SK-N-SH treated with all-trans-retinoic acid at 6 μM for 48 hours (cell line): ENCODE results near the gene COL25A1.
A peak's percentile ranks its signal among the peaks of the same experiment; 100 is the strongest.

Experiments
- ATAC-seq: fragments of 200-7000 bp; cut with Tn5 transposase; 3 replicates; pipeline ENCODE4 v1.9.1; 2020; ENCODE audit warnings: mild to moderate bottlenecking, moderate library complexity
- ARNTL ChIP-seq: fragments of 450-650 bp; formaldehyde crosslinking; IDR thresholded peaks from 2 replicates; pipeline ENCODE4 v1.5.0; 2020; ENCODE audit warnings: low read depth, mild to moderate bottlenecking, moderate library complexity, borderline replicate concordance
- BACH2 ChIP-seq: fragments of 250-450 bp; sonication (Bioruptor Pico); IDR thresholded peaks from 2 replicates; pipeline ENCODE4 v1.9.0; 2021; ENCODE audit warnings: mild to moderate bottlenecking, borderline replicate concordance
- CSDC2 ChIP-seq: fragments of 250-450 bp; sonication (Bioruptor Pico); IDR thresholded peaks from 2 replicates; pipeline ENCODE4 v1.5.0; 2020; ENCODE audit warnings: mild to moderate bottlenecking, moderate library complexity
- GLIS3 ChIP-seq: fragments of 250-450 bp; sonication (Bioruptor Pico); IDR thresholded peaks from 2 replicates; pipeline ENCODE4 v1.5.0; 2020; ENCODE audit warnings: mild to moderate bottlenecking, moderate library complexity
- ISL1 ChIP-seq: fragments of 250-450 bp; sonication (Bioruptor Pico); IDR thresholded peaks from 2 replicates; pipeline ENCODE4 v2.1.2; 2022; ENCODE audit warnings: mild to moderate bottlenecking, moderate library complexity
- OSR1 ChIP-seq: fragments of 250-450 bp; sonication (Bioruptor Pico); IDR thresholded peaks from 2 replicates; pipeline ENCODE4 v1.8.0; 2022; ENCODE audit warnings: moderate library complexity, mild to moderate bottlenecking, inconsistent platforms
- PPARA ChIP-seq: fragments of 250-450 bp; sonication (Bioruptor Pico); IDR thresholded peaks from 2 replicates; pipeline ENCODE4 v1.5.0; 2020; ENCODE audit warnings: mild to moderate bottlenecking, borderline replicate concordance
- RARB ChIP-seq: fragments of 250-450 bp; sonication (Bioruptor Pico); IDR thresholded peaks from 2 replicates; pipeline ENCODE4 v1.8.0; 2021; ENCODE audit warnings: mild to moderate bottlenecking, moderate library complexity
- TCF4 ChIP-seq: fragments of 250-450 bp; sonication (Bioruptor Pico); IDR thresholded peaks from 2 replicates; pipeline ENCODE4 v1.8.0; 2021; ENCODE audit warnings: mild to moderate bottlenecking, moderate library complexity, borderline replicate concordance
- TOX ChIP-seq: fragments of 250-450 bp; sonication (Bioruptor Pico); IDR thresholded peaks from 2 replicates; pipeline ENCODE4 v1.8.0; 2021; ENCODE audit warnings: mild to moderate bottlenecking, moderate library complexity, borderline replicate concordance
- ZC3H10 ChIP-seq: fragments of 250-450 bp; sonication (Bioruptor Pico); IDR thresholded peaks from 2 replicates; pipeline ENCODE4 v1.5.1; 2021; ENCODE audit warnings: mild to moderate bottlenecking, moderate library complexity
- ZFP3 ChIP-seq: fragments of 250-450 bp; sonication (Bioruptor Pico); IDR thresholded peaks from 2 replicates; pipeline ENCODE4 v1.5.0; 2020; ENCODE audit warnings: mild to moderate bottlenecking, moderate library complexity
- ZFP30 ChIP-seq: fragments of 450-650 bp; formaldehyde crosslinking; IDR thresholded peaks from 2 replicates; pipeline ENCODE4 v1.5.0; 2022; ENCODE audit warnings: mild to moderate bottlenecking, moderate library complexity
- ZNF565 ChIP-seq: fragments of 450-650 bp; formaldehyde crosslinking; conservative IDR thresholded peaks from 2 replicates; pipeline ENCODE4 v1.5.0; 2020; ENCODE audit warnings: low read depth, mild to moderate bottlenecking, moderate library complexity
- ZNF70 ChIP-seq: fragments of 450-650 bp; formaldehyde crosslinking; IDR thresholded peaks from 2 replicates; pipeline ENCODE4 v1.5.0; 2020; ENCODE audit warnings: mild to moderate bottlenecking, moderate library complexity
- ZNF8 ChIP-seq: fragments of 450-650 bp; formaldehyde crosslinking; IDR thresholded peaks from 2 replicates; pipeline ENCODE4 v1.5.0; 2020; ENCODE audit warnings: mild to moderate bottlenecking, moderate library complexity
- TF ChIP-seq, protein P1 (sequence below): fragments of 250-450 bp; sonication (Bioruptor Pico); IDR thresholded peaks from 2 replicates; pipeline ENCODE4 v1.5.0; 2020; ENCODE audit warnings: mild to moderate bottlenecking, moderate library complexity
- TF ChIP-seq, protein P2 (sequence below): fragments of 250-450 bp; sonication (Bioruptor Pico); IDR thresholded peaks from 2 replicates; pipeline ENCODE4 v1.5.1; 2021; ENCODE audit warnings: mild to moderate bottlenecking, moderate library complexity
- TF ChIP-seq, protein P3 (sequence below): fragments of 250-450 bp; sonication (Bioruptor Pico); IDR thresholded peaks from 2 replicates; pipeline ENCODE4 v1.8.0; 2020; ENCODE audit warnings: mild to moderate bottlenecking, moderate library complexity, borderline replicate concordance
- TF ChIP-seq, protein P4 (sequence below): fragments of 250-450 bp; sonication (Bioruptor Pico); IDR thresholded peaks from 2 replicates; pipeline ENCODE4 v1.8.0; 2021; ENCODE audit warnings: low read depth, mild to moderate bottlenecking, moderate library complexity, borderline replicate concordance
- TF ChIP-seq, protein P5 (sequence below): fragments of 250-450 bp; sonication (Bioruptor Pico); IDR thresholded peaks from 2 replicates; pipeline ENCODE4 v1.5.1; 2020; ENCODE audit warnings: low read depth, mild to moderate bottlenecking, moderate library complexity

Gene COL25A1

DNA sequence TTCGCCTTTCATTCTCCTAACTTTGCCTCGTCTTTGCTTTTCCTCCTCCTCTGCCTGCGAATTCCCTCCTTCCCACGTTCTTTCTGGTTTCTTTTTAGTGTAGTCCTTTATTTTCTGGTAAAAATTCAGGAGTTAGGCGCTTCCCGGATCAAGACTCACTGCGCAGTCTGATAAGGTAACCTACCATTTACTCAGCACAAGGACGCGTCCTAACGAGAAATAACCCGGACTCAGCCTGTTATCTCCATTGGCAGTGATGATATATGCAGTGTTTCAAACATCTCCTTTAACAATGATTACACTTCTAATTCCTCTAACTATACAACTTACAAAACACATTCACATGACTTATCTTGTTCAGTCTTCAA is 539.2 kb downstream of the COL25A1 start:
- no peak for TF ChIP-seq CSDC2 (CRISPR knock-in tag)
- TF ChIP-seq ZFP3 (CRISPR knock-in tag) = no peak
- no peak for TF ChIP-seq ISL1 (CRISPR knock-in tag)
- TF ChIP-seq, protein P1, sequence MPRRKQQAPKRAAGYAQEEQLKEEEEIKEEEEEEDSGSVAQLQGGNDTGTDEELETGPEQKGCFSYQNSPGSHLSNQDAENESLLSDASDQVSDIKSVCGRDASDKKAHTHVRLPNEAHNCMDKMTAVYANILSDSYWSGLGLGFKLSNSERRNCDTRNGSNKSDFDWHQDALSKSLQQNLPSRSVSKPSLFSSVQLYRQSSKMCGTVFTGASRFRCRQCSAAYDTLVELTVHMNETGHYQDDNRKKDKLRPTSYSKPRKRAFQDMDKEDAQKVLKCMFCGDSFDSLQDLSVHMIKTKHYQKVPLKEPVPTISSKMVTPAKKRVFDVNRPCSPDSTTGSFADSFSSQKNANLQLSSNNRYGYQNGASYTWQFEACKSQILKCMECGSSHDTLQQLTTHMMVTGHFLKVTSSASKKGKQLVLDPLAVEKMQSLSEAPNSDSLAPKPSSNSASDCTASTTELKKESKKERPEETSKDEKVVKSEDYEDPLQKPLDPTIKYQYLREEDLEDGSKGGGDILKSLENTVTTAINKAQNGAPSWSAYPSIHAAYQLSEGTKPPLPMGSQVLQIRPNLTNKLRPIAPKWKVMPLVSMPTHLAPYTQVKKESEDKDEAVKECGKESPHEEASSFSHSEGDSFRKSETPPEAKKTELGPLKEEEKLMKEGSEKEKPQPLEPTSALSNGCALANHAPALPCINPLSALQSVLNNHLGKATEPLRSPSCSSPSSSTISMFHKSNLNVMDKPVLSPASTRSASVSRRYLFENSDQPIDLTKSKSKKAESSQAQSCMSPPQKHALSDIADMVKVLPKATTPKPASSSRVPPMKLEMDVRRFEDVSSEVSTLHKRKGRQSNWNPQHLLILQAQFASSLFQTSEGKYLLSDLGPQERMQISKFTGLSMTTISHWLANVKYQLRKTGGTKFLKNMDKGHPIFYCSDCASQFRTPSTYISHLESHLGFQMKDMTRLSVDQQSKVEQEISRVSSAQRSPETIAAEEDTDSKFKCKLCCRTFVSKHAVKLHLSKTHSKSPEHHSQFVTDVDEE (CRISPR knock-in tag) = no peak
- TF ChIP-seq GLIS3 (CRISPR knock-in tag) = no peak
- no peak for TF ChIP-seq PPARA
- TF ChIP-seq ZNF70 (CRISPR knock-in tag) = no peak
- no peak for TF ChIP-seq TOX (CRISPR knock-in tag)
- TF ChIP-seq ZNF565 (CRISPR knock-in tag) = no peak
- TF ChIP-seq, protein P2, sequence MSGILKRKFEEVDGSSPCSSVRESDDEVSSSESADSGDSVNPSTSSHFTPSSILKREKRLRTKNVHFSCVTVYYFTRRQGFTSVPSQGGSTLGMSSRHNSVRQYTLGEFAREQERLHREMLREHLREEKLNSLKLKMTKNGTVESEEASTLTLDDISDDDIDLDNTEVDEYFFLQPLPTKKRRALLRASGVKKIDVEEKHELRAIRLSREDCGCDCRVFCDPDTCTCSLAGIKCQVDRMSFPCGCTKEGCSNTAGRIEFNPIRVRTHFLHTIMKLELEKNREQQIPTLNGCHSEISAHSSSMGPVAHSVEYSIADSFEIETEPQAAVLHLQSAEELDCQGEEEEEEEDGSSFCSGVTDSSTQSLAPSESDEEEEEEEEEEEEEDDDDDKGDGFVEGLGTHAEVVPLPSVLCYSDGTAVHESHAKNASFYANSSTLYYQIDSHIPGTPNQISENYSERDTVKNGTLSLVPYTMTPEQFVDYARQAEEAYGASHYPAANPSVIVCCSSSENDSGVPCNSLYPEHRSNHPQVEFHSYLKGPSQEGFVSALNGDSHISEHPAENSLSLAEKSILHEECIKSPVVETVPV (CRISPR knock-in tag) = no peak
- no peak for TF ChIP-seq ZFP30 (CRISPR knock-in tag)
- TF ChIP-seq BACH2 = no peak
- TF ChIP-seq TCF4 (CRISPR knock-in tag) = no peak
- ATAC-seq = peak; percentile 62

DNA sequence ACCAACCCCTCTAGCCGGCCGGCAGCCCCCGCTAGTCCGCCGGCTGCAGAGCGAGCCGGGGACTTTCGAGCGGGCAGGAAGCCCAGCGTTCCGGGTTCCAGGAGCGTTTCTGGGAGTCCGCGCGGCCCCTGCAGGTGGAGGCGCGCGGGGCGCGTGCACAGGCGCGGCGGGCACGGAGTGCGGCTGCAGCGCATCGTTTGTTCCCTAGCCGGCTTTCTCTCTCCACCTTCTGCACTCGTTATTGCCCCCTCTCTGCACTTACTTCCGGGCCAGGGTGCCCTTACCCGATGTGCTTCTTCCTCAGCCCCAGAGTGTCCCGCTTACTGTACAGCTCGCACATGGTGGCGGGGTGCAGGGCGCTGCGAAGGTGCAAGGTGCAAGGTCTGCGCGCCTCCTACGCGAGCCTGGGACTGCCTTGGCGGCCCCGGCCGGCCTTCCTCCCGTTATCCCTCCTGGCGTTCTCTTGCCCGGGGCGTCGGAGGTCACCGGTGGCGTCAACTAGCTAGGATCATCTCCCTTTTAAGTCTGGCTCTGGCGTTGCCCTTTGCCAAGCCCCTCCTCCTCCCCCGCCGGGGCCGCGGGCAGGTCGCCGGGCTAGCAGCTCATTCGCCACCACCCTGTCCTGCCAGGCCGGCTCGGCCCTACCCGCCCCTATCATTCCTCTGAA is 539.8 kb downstream of the COL25A1 start, which contains the start of gene ETNPPL:
ETNPPL (minus strand) TSS at position 495 of the 667 bp plus-strand sequence; CDS start at position 340, 155 bp downstream.
- TF ChIP-seq, protein P2 (CRISPR knock-in tag) = no peak
- no peak for TF ChIP-seq OSR1
- no peak for TF ChIP-seq BACH2
- no peak for TF ChIP-seq ISL1 (CRISPR knock-in tag)
- no peak for TF ChIP-seq ZNF565 (CRISPR knock-in tag)
- no peak for TF ChIP-seq ZC3H10 (CRISPR knock-in tag)
- TF ChIP-seq, protein P1 (CRISPR knock-in tag) = no peak
- TF ChIP-seq TOX (CRISPR knock-in tag) = no peak
- TF ChIP-seq, protein P3, sequence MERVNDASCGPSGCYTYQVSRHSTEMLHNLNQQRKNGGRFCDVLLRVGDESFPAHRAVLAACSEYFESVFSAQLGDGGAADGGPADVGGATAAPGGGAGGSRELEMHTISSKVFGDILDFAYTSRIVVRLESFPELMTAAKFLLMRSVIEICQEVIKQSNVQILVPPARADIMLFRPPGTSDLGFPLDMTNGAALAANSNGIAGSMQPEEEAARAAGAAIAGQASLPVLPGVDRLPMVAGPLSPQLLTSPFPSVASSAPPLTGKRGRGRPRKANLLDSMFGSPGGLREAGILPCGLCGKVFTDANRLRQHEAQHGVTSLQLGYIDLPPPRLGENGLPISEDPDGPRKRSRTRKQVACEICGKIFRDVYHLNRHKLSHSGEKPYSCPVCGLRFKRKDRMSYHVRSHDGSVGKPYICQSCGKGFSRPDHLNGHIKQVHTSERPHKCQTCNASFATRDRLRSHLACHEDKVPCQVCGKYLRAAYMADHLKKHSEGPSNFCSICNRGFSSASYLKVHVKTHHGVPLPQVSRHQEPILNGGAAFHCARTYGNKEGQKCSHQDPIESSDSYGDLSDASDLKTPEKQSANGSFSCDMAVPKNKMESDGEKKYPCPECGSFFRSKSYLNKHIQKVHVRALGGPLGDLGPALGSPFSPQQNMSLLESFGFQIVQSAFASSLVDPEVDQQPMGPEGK (CRISPR knock-in tag) = no peak
- TF ChIP-seq ARNTL = no peak
- no peak for TF ChIP-seq GLIS3 (CRISPR knock-in tag)
- no peak for TF ChIP-seq ZFP3 (CRISPR knock-in tag)
- TF ChIP-seq RARB (CRISPR knock-in tag) = no peak
- no peak for TF ChIP-seq CSDC2 (CRISPR knock-in tag)
- no peak for TF ChIP-seq ZNF8 (CRISPR knock-in tag)
- TF ChIP-seq, protein P4, sequence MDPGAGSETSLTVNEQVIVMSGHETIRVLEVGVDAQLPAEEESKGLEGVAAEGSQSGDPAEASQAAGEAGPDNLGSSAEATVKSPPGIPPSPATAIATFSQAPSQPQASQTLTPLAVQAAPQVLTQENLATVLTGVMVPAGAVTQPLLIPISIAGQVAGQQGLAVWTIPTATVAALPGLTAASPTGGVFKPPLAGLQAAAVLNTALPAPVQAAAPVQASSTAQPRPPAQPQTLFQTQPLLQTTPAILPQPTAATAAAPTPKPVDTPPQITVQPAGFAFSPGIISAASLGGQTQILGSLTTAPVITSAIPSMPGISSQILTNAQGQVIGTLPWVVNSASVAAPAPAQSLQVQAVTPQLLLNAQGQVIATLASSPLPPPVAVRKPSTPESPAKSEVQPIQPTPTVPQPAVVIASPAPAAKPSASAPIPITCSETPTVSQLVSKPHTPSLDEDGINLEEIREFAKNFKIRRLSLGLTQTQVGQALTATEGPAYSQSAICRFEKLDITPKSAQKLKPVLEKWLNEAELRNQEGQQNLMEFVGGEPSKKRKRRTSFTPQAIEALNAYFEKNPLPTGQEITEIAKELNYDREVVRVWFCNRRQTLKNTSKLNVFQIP (CRISPR knock-in tag) = no peak
- TF ChIP-seq, protein P5, sequence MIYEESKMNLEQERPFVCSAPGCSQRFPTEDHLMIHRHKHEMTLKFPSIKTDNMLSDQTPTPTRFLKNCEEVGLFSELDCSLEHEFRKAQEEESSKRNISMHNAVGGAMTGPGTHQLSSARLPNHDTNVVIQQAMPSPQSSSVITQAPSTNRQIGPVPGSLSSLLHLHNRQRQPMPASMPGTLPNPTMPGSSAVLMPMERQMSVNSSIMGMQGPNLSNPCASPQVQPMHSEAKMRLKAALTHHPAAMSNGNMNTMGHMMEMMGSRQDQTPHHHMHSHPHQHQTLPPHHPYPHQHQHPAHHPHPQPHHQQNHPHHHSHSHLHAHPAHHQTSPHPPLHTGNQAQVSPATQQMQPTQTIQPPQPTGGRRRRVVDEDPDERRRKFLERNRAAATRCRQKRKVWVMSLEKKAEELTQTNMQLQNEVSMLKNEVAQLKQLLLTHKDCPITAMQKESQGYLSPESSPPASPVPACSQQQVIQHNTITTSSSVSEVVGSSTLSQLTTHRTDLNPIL (CRISPR knock-in tag) = no peak
- ATAC-seq = peak; percentile 81
